Naive thymus-derived CD4-positive, alpha-beta T cell (primary cell): Measurements from ENCODE around the gene ELOB. TPM values are rescaled to one million over a fixed set of nuclear protein-coding genes. Genes with fewer than 3 reads are reported as not detected.

ENCODE experiments used
- ATAC-seq: fragments of 150-1000 bp; cut with Tn5 transposase; 2 replicates; pipeline ENCODE4 v1.10.0; 2021; ENCODE audit warnings: mild to moderate bottlenecking, moderate library complexity
- CTCF ChIA-PET: fragments of 350-600 bp; sonication (Branson Sonifier 250); formaldehyde crosslinking; loops from one replicate; lab custom pipeline; 2021; ENCODE audit warnings: antibody characterized with exemption; lab: Charles Lee
- POLR2A ChIA-PET: fragments of 350-600 bp; sonication (Branson Sonifier 250); formaldehyde crosslinking; loops from one replicate; lab custom pipeline; 2021; ENCODE audit warnings: antibody characterized with exemption, inconsistent platforms; lab: Charles Lee
- DNase-seq, 9 donors: peaks; one replicate each; pipeline versions ENCODE4 v3.0.0 to v3.0.0-alpha.2; 2020 to 2022; ENCODE audit warnings: mixed read lengths in 1 of 9
- H3K27ac ChIP-seq: one replicate; pipeline ENCODE4 v1.7.0; 2013; ENCODE audit warnings: mild to moderate bottlenecking, low read depth, low read length, moderate library complexity
- H3K27me3 ChIP-seq, 2 donors: one replicate each; pipeline ENCODE4 v1.7.0; 2013; ENCODE audit warnings: low read length in 2 of 2, mild to moderate bottlenecking in 2 of 2, moderate library complexity in 2 of 2; ENCODE audit not compliant: control insufficient read depth in 2 of 2, insufficient read depth in 2 of 2
- H3K36me3 ChIP-seq, 3 experiments: 1 replicate in 2 of 3; 2 replicates in 1 of 3; pipeline ENCODE4 v1.7.0; 2013; ENCODE audit warnings: low read length in 3 of 3, mild to moderate bottlenecking in 3 of 3, moderate library complexity in 1 of 3; ENCODE audit not compliant: insufficient read depth in 3 of 3, control insufficient read depth in 2 of 3
- H3K4me1 ChIP-seq, 2 donors: one replicate each; pipeline ENCODE4 v1.7.0; 2013; ENCODE audit warnings: low read length in 2 of 2, mild to moderate bottlenecking in 2 of 2, moderate library complexity in 1 of 2; ENCODE audit not compliant: control insufficient read depth in 2 of 2, insufficient read depth in 2 of 2
- H3K4me3 ChIP-seq: 2 replicates; pipeline ENCODE4 v1.7.0; 2013; ENCODE audit warnings: mild to moderate bottlenecking, low read length
- H3K9me3 ChIP-seq, 3 experiments: 1 replicate in 2 of 3; 2 replicates in 1 of 3; pipeline ENCODE4 v1.7.0; 2013; ENCODE audit warnings: low read length in 3 of 3; ENCODE audit not compliant: control insufficient read depth in 2 of 3
- H3K27ac Mint-ChIP-seq, 9 donors: one replicate each; pipeline ENCODE4 v1.8.0; 2020 to 2022; ENCODE audit warnings: mixed read lengths in 9 of 9, mild to moderate bottlenecking in 8 of 9, moderate library complexity in 5 of 9, inconsistent platforms in 2 of 9
- H3K27me3 Mint-ChIP-seq, 5 donors: one replicate each; pipeline ENCODE4 v1.8.0; 2021 to 2022; ENCODE audit warnings: mixed read lengths in 5 of 5, mild to moderate bottlenecking in 1 of 5
- H3K36me3 Mint-ChIP-seq, 5 donors: one replicate each; pipeline ENCODE4 v1.8.0; 2020 to 2022; ENCODE audit warnings: mixed read lengths in 5 of 5, mild to moderate bottlenecking in 3 of 5, inconsistent platforms in 1 of 5
- H3K4me1 Mint-ChIP-seq, 7 donors: one replicate each; pipeline ENCODE4 v1.8.0; 2020 to 2022; ENCODE audit warnings: mixed read lengths in 7 of 7, mild to moderate bottlenecking in 3 of 7, inconsistent platforms in 1 of 7
- H3K4me3 Mint-ChIP-seq, 10 donors: one replicate each; pipeline ENCODE4 v1.8.0; 2020 to 2022; ENCODE audit warnings: mild to moderate bottlenecking in 10 of 10, mixed read lengths in 10 of 10, moderate library complexity in 6 of 10, inconsistent platforms in 2 of 10
- H3K9me3 Mint-ChIP-seq, 11 donors: one replicate each; pipeline ENCODE4 v1.8.0; 2020 to 2022; ENCODE audit warnings: mixed read lengths in 11 of 11, mild to moderate bottlenecking in 4 of 11, inconsistent platforms in 1 of 11, moderate library complexity in 1 of 11
- intact Hi-C, 2 donors: fragments of 100-400 bp; cut with micrococcal nuclease; formaldehyde crosslinking; loops; one replicate each; pipeline ENCODE4 v1.15.1; 2023
- polyA plus RNA-seq, 2 donors: library from polyadenylated mRNA; unstranded; fragments of 300-500 nt; fragmentation: Illumina TruSeq; gene quantifications; one replicate each; pipeline ENCODE4 v1.2.3, GENCODE V29; 2021
- total RNA-seq, 6 experiments: library from RNA in 5 of 6; stranded (reverse) in 5 of 6; gene quantifications; 1 replicate in 5 of 6; 2 replicates in 1 of 6; pipeline ENCODE4 v1.2.3 and lab custom pipeline; 2021 to 2026

Gene ELOB
- total and polyA plus RNA-seq, 7 experiments from 2014 or later = 65.3 to 252 (median 127) TPM

- H3K27ac ChIP-seq = no peak overlapping the region
- DNase-seq (no peak), ATAC-seq (no peak)
- POLR2A ChIA-PET = no interaction called here
- intact Hi-C loops = no loop called here
- Mint-ChIP-seq H3K27me3 (peaks cover 0 to 3% (median 0%) of the 10 kb centered on the region in 5 donors), H3K36me3 (no peaks in the 10 kb centered on the region), H3K9me3 (no peaks in the 10 kb centered on the region), H3K27ac (no peak overlapping the region), H3K4me1 (peaks cover 0 to 2% (median 0%) of the 10 kb centered on the region in 7 donors), H3K4me3 (no peak overlapping the region)
- no peaks in the 10 kb centered on the region for H3K27me3 ChIP-seq
- no peaks in the 10 kb centered on the region for H3K36me3 ChIP-seq
- H3K9me3 ChIP-seq = no peaks in the 10 kb centered on the region
- no peaks in the 10 kb centered on the region for H3K4me1 ChIP-seq
- CTCF ChIA-PET = no interaction called here
- no peak overlapping the region for H3K4me3 ChIP-seq
Observed at GRCh38 chr16:2742323-2743006, 34.6 kb downstream of the ELOB start.

- Mint-ChIP-seq H3K4me1 (peaks cover 0 to 2% (median 0%) of the 10 kb centered on the region in 7 donors), H3K9me3 (no peaks in the 10 kb centered on the region), H3K36me3 (no peaks in the 10 kb centered on the region), H3K4me3 (no peak overlapping the region), H3K27ac (no peak overlapping the region), H3K27me3 (peaks cover 0 to 3% (median 0%) of the 10 kb centered on the region in 5 donors)
- DNase-seq = no peak
- CTCF ChIA-PET = interaction anchor here (1.1 kb wide), 1 partner anchor 17 kb away, joined by 3 read pairs; no protein-coding TSS in a partner anchor
- intact Hi-C loops = no loop called here
- Histone ChIP-seq H3K4me1 (no peaks in the 10 kb centered on the region), H3K36me3 (no peaks in the 10 kb centered on the region), H3K27ac (no peak overlapping the region), H3K9me3 (no peaks in the 10 kb centered on the region), H3K4me3 (no peak overlapping the region), H3K27me3 (no peaks in the 10 kb centered on the region)
- no peak for ATAC-seq
- POLR2A ChIA-PET = interaction anchor here (1.3 kb wide), 1 partner anchor 11 kb away, joined by 4 read pairs; the partner anchor contains the start of gene SRRM2
Observed at GRCh38 chr16:2741168-2741567, 35.9 kb downstream of the ELOB start.

GRCh38 chr16:2740476-2740875, 36.6 kb downstream of the ELOB start:
- DNase-seq (no peak), ATAC-seq (no peak)
- Histone ChIP-seq H3K9me3 (no peaks in the 10 kb centered on the region), H3K36me3 (no peaks in the 10 kb centered on the region), H3K4me1 (no peaks in the 10 kb centered on the region), H3K27ac (no peak overlapping the region), H3K27me3 (no peaks in the 10 kb centered on the region), H3K4me3 (no peak overlapping the region)
- POLR2A ChIA-PET = no interaction called here
- no peaks in the 10 kb centered on the region for H3K9me3 Mint-ChIP-seq
- CTCF ChIA-PET = interaction anchor here (1.1 kb wide), 1 partner anchor 16 kb away, joined by 3 read pairs; no protein-coding TSS in a partner anchor
- no peaks in the 10 kb centered on the region for H3K36me3 Mint-ChIP-seq
- H3K27me3 Mint-ChIP-seq = peaks cover 0 to 3% (median 0%) of the 10 kb centered on the region in 5 donors
- peak overlapping the region in 1 of 10 donors; percentile 70 for H3K4me3 Mint-ChIP-seq
- H3K27ac Mint-ChIP-seq = peak overlapping the region in 1 of 9 donors; percentile 7
- intact Hi-C loops = no loop called here
- H3K4me1 Mint-ChIP-seq = peaks cover 0 to 2% (median 0%) of the 10 kb centered on the region in 7 donors

GRCh38 chr16:2739625-2740430, 37.3 kb downstream of the ELOB start:
- Mint-ChIP-seq H3K4me1 (no peaks in the 10 kb centered on the region), H3K27ac (peak overlapping the region in 1 of 9 donors; percentile 71), H3K9me3 (no peaks in the 10 kb centered on the region), H3K36me3 (no peaks in the 10 kb centered on the region), H3K4me3 (no peak overlapping the region), H3K27me3 (peaks cover 0 to 3% (median 0%) of the 10 kb centered on the region in 5 donors)
- DNase-seq = no peak
- no peak for ATAC-seq
- Histone ChIP-seq H3K27ac (no peak overlapping the region), H3K4me1 (no peaks in the 10 kb centered on the region), H3K9me3 (no peaks in the 10 kb centered on the region), H3K27me3 (no peaks in the 10 kb centered on the region), H3K36me3 (no peaks in the 10 kb centered on the region), H3K4me3 (no peak overlapping the region)
- POLR2A ChIA-PET = interaction anchor here (1.1 kb wide), 1 partner anchor 12 kb away, joined by 3 read pairs; no protein-coding TSS in a partner anchor
- CTCF ChIA-PET = no interaction called here
- intact Hi-C loops = no loop called here

GRCh38 chr16:2738615-2739014, 38.5 kb downstream of the ELOB start:
- no peak overlapping the region for H3K4me3 ChIP-seq
- H3K27ac ChIP-seq = no peak overlapping the region
- no peak overlapping the region for H3K27ac Mint-ChIP-seq
- H3K4me1 ChIP-seq = no peaks in the 10 kb centered on the region
- H3K9me3 ChIP-seq = no peaks in the 10 kb centered on the region
- no peak for ATAC-seq
- ChIA-PET POLR2A (no interaction called here), CTCF (no interaction called here)
- no peaks in the 10 kb centered on the region for H3K36me3 ChIP-seq
- peaks cover 0 to 3% (median 0%) of the 10 kb centered on the region in 5 donors for H3K27me3 Mint-ChIP-seq
- intact Hi-C loops = no loop called here
- no peak overlapping the region for H3K4me3 Mint-ChIP-seq
- H3K36me3 Mint-ChIP-seq = no peaks in the 10 kb centered on the region
- H3K27me3 ChIP-seq = no peaks in the 10 kb centered on the region
- DNase-seq = no peak
- H3K4me1 Mint-ChIP-seq = no peaks in the 10 kb centered on the region
- no peaks in the 10 kb centered on the region for H3K9me3 Mint-ChIP-seq

GRCh38 chr16:2737895-2738418, 39.1 kb downstream of the ELOB start:
- no peak for DNase-seq
- CTCF ChIA-PET = interaction anchor here (0.6 kb wide), 1 partner anchor 900 kb away, joined by 3 read pairs; no protein-coding TSS in a partner anchor

More at GRCh38 chr16:2737895-2738418, 39.1 kb downstream of the ELOB start:
- intact Hi-C loops = no loop called here
- Histone ChIP-seq H3K4me1 (no peaks in the 10 kb centered on the region), H3K27me3 (no peaks in the 10 kb centered on the region), H3K4me3 (no peak overlapping the region), H3K27ac (no peak overlapping the region), H3K36me3 (no peaks in the 10 kb centered on the region), H3K9me3 (no peaks in the 10 kb centered on the region)
- Mint-ChIP-seq H3K27me3 (peaks cover 0 to 3% (median 0%) of the 10 kb centered on the region in 5 donors), H3K36me3 (no peaks in the 10 kb centered on the region), H3K4me3 (no peak overlapping the region), H3K4me1 (no peaks in the 10 kb centered on the region), H3K9me3 (no peaks in the 10 kb centered on the region), H3K27ac (no peak overlapping the region)
- ATAC-seq = no peak
- POLR2A ChIA-PET = no interaction called here
